Measurements from ENCODE around the gene PLEKHG4. TPM values are rescaled to one million over a fixed set of nuclear protein-coding genes. Genes with fewer than 3 reads are reported as not detected.
A peak's percentile ranks its signal among the peaks of the same experiment; 100 is the strongest.

Gene PLEKHG4
- polyA plus RNA-seq, 1 of the 3 experiments (the other 2 are of a cell fraction): 65.5 TPM

DNA sequence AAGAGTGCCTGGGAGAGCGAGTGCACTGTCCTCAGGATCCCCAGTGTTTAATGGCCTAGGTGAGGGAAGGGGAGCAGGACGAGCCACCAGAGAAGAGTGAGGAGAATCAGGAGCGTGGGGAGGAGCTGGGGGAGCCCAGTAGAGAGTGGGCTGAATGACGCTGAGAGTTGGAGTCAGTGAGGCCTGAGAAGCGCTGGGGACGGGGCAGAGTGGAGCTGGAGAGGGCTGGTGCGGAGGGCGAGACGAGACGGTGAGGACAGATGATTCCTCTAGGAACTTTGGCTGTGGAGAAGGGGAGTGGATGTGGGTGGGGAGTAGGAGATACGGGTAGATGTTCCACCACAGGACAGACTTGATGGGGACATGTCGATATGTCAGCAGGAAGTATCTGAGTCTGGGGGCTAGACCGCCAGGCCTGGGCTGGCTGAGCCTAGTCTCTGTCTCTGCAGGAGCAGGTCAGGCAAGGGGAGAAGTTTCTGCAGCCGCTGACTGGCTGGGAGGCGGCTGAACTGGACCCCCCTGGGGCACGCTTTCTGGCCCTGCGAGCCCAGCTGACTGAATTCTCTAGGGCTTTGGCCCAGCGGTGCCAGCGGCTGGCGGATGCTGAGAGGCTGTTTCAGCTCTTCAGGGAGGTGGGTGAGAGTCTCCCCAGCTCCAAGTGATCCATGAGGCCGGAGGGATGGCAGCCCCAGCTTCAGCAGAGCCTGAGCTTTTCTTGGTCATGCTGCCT is 4.7 kb downstream of the PLEKHG4 start:
- Histone ChIP-seq H3K79me2 (ENCODE audit: insufficient read depth) (peaks cover 11% of the 10 kb centered on the region), H3K27ac (ENCODE audit: low read depth in 2 of 2, low read length in 1 of 2) (peak overlapping the region in 1 of 2 experiments; percentile 48; a peak in 2 of 4 replicates), H3F3A (replicated peaks; ENCODE audit: insufficient read depth) (peaks cover 3% of the 10 kb centered on the region), H2AFZ (ENCODE audit: low read depth) (no peak overlapping the region), H3K9me2 (no peaks in the 10 kb centered on the region), H3K27me3 (ENCODE audit: insufficient read depth) (no peaks in the 10 kb centered on the region), H3K4me1 (ENCODE audit: control insufficient read depth in 1 of 2, insufficient read depth in 2 of 2, low read depth in 1 of 2, low read length in 1 of 2) (peaks cover 8 to 36% of the 10 kb centered on the region in 2 experiments; a peak in 2 of 4 replicates), H3K4me3 (ENCODE audit: low read depth in 2 of 2, low read length in 1 of 2) (no peak overlapping the region), H3K9me3 (no peaks in the 10 kb centered on the region), H3K9ac (no peak overlapping the region), H3K4me2 (no peak overlapping the region), H3K36me3 (replicated peaks in 1 of 2; ENCODE audit: control insufficient read depth in 1 of 2, insufficient read depth in 2 of 2, low read length in 1 of 2) (peaks cover 14 to 40% of the 10 kb centered on the region in 2 experiments), H4K20me1 (ENCODE audit: insufficient read depth) (no peaks in the 10 kb centered on the region)
- TF ChIP-seq TEAD4 (IDR thresholded peaks at IDR 0.05; ENCODE audit: borderline replicate concordance, insufficient read depth) (no peak), MAX (IDR thresholded peaks at IDR 0.05; ENCODE audit: low read depth) (no peak), RXRA (IDR thresholded peaks at IDR 0.05; ENCODE audit: borderline replicate concordance, low read depth) (no peak), POLR2AphosphoS5 (IDR thresholded peaks at IDR 0.05; ENCODE audit: low read depth, low read length) (no peak), GABPA (IDR thresholded peaks at IDR 0.05; ENCODE audit: low read depth) (no peak), MEF2A (IDR thresholded peaks at IDR 0.05; ENCODE audit: borderline replicate concordance, low read depth) (no peak), RFX5 (IDR thresholded peaks at IDR 0.05; ENCODE audit: low read length) (no peak), YY1 (IDR thresholded peaks at IDR 0.05; ENCODE audit: low read depth) (no peak), ELF1 (IDR thresholded peaks at IDR 0.05) (no peak), EP300 (IDR thresholded peaks at IDR 0.05; ENCODE audit: borderline replicate concordance in 1 of 2, low read depth in 1 of 2, low read length in 1 of 2) (no peak), FOSL2 (IDR thresholded peaks at IDR 0.05; ENCODE audit: borderline replicate concordance, low read depth) (no peak), SIN3A (IDR thresholded peaks at IDR 0.05; ENCODE audit: borderline replicate concordance, low read depth, low read length) (no peak), FOXJ3 (CRISPR knock-in tag; IDR thresholded peaks at IDR 0.05) (no peak)
- TF ChIP-seq, protein P1, sequence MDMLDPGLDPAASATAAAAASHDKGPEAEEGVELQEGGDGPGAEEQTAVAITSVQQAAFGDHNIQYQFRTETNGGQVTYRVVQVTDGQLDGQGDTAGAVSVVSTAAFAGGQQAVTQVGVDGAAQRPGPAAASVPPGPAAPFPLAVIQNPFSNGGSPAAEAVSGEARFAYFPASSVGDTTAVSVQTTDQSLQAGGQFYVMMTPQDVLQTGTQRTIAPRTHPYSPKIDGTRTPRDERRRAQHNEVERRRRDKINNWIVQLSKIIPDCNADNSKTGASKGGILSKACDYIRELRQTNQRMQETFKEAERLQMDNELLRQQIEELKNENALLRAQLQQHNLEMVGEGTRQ (IDR thresholded peaks at IDR 0.05; ENCODE audit: borderline replicate concordance, low read depth, low read length): no peak
- TF ChIP-seq, protein P2, sequence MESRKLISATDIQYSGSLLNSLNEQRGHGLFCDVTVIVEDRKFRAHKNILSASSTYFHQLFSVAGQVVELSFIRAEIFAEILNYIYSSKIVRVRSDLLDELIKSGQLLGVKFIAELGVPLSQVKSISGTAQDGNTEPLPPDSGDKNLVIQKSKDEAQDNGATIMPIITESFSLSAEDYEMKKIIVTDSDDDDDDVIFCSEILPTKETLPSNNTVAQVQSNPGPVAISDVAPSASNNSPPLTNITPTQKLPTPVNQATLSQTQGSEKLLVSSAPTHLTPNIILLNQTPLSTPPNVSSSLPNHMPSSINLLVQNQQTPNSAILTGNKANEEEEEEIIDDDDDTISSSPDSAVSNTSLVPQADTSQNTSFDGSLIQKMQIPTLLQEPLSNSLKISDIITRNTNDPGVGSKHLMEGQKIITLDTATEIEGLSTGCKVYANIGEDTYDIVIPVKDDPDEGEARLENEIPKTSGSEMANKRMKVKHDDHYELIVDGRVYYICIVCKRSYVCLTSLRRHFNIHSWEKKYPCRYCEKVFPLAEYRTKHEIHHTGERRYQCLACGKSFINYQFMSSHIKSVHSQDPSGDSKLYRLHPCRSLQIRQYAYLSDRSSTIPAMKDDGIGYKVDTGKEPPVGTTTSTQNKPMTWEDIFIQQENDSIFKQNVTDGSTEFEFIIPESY (IDR thresholded peaks at IDR 0.05; ENCODE audit: borderline replicate concordance, low read depth): no peak
- TF ChIP-seq, protein P3, sequence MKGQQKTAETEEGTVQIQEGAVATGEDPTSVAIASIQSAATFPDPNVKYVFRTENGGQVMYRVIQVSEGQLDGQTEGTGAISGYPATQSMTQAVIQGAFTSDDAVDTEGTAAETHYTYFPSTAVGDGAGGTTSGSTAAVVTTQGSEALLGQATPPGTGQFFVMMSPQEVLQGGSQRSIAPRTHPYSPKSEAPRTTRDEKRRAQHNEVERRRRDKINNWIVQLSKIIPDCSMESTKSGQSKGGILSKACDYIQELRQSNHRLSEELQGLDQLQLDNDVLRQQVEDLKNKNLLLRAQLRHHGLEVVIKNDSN (IDR thresholded peaks at IDR 0.05; ENCODE audit: borderline replicate concordance, low read depth): no peak
- ChIA-PET POLR2A (interaction anchor here (0.5 to 1.1 kb wide), 2 partner anchors 57 to 487 kb away, joined by 3 read pairs; partner anchors contain the start of gene TMEM208), CTCF (interaction anchor here (0.8 to 4.4 kb wide), 13 partner anchors 9 to 134 kb away, joined by 3 to 24 read pairs (median 7); partner anchors contain the start of genes FHOD1, KCTD19, LRRC36 and SLC9A5)
- 91% methylated on average over 13 of the region's 21 CpGs for WGBS (ENCODE audit: low lambda C conversion rate)
- DNase-seq: no peak

All from SK-N-SH (cell line).